Measurements from ENCODE around the gene CXCR1. TPM values are rescaled to one million over a fixed set of nuclear protein-coding genes. Genes with fewer than 3 reads are reported as not detected.

CXCR1 gene
- total RNA-seq, 1 donor from 2014 or later = not detected

DNA sequence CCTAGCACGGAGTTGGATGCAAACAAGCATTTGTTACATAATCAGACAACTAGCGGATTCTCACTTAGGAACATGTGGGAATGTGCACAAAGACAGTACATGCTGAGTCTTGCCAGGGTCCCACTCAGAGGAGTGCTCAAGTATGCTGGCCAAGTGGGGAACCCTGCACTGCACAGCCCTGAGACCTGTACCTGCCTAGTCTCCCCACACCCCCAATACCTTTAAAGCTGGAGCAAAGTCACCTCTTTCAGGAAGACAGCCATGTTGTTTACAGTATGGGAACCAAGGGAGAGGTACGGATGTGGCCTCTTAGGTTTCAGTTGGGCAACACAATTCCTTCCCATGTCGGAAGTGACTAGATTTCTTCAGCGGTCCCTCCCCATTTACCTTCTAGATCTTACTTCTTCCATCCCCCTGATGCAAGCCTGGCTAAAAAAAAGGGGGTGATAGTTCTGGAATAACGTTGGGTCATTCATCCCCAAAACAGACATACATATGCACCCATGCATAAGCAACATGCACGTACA lies 10.7 kb downstream of the CXCR1 start:
- TF ChIP-seq CTCF (IDR thresholded peaks at IDR 0.05; ENCODE audit: insufficient read depth, low read length, poor library complexity, severe bottlenecking) = no peak
- DNase-seq (ENCODE audit: low read depth) = no peak
- Histone ChIP-seq H3K4me3 (ENCODE audit: low read depth, low read length) (no peak overlapping the region), H3K36me3 (ENCODE audit: control insufficient read depth, insufficient read depth, low read length) (no peaks in the 10 kb centered on the region), H3K27me3 (ENCODE audit: control insufficient read depth, insufficient read depth, low read length) (peaks cover 2% of the 10 kb centered on the region)

DNA sequence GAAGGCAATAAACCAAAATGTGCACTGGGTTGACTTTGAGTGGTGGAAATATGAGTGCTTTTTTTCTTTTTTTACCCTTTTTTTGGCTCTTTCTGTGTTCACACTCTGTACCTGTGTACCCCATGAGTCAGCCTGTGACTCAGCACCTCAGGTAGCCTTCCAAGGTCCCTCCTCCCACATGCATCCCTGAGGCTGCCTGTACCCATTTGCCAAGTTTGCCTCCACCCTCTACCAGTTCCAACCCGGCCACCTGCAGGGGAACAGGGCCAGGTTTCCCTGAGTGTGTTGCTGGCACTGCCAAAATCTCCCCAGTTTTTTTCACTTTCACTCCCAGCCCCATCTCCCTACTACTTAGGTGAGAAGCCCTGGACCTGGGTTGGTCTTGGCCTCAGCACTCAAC lies 14.0 kb downstream of the CXCR1 start:
- Histone ChIP-seq H3K36me3 (ENCODE audit: control insufficient read depth, insufficient read depth, low read length) (no peaks in the 10 kb centered on the region), H3K4me3 (ENCODE audit: low read depth, low read length) (no peak overlapping the region), H3K27me3 (ENCODE audit: control insufficient read depth, insufficient read depth, low read length) (peaks cover 2% of the 10 kb centered on the region)
- no peak for DNase-seq (ENCODE audit: low read depth)
- no peak for TF ChIP-seq CTCF (IDR thresholded peaks at IDR 0.05; ENCODE audit: insufficient read depth, low read length, poor library complexity, severe bottlenecking)

GRCh38 chr2:218152172-218152571 lies 14.6 kb downstream of the CXCR1 start:
- Histone ChIP-seq H3K27me3 (ENCODE audit: control insufficient read depth, insufficient read depth, low read length) (peaks cover 2% of the 10 kb centered on the region), H3K4me3 (ENCODE audit: low read depth, low read length) (no peak overlapping the region), H3K36me3 (ENCODE audit: control insufficient read depth, insufficient read depth, low read length) (no peaks in the 10 kb centered on the region)
- TF ChIP-seq CTCF (IDR thresholded peaks at IDR 0.05; ENCODE audit: insufficient read depth, low read length, poor library complexity, severe bottlenecking) = no peak
- DNase-seq (ENCODE audit: low read depth) = no peak

DNA sequence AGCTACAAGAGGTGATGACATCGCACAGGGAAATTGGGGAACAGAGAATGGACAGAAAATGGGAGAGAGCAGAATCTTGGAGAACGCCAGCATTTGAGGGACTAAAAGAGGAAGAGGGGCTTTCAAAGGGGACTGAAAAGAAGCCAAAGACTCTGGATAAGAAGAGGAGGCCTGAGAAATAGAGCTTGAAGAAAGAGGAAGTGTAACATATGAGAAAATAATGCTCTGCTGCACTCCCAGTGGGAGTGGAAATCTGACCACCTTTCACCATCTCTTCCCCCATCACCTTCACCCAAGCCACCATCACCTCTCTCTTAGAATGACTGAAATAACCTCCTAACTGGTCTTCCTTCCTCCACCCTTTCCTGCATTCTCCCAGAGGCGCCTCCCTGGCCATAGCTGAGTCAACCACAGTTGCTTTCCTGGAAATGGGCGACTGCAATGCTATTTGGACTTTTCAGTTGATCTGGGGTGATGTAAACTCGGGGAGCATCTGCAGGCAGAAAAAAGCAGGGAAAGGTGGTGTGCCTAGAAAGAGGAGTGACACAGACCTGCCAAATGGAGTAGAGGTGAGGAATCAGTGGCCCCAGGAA lies 16.8 kb downstream of the CXCR1 start:
- no peak for DNase-seq (ENCODE audit: low read depth)
- TF ChIP-seq CTCF (IDR thresholded peaks at IDR 0.05; ENCODE audit: insufficient read depth, low read length, poor library complexity, severe bottlenecking) = no peak
- H3K4me3 ChIP-seq (ENCODE audit: low read depth, low read length) = no peak overlapping the region
- no peaks in the 10 kb centered on the region for H3K27me3 ChIP-seq (ENCODE audit: control insufficient read depth, insufficient read depth, low read length)
- no peaks in the 10 kb centered on the region for H3K36me3 ChIP-seq (ENCODE audit: control insufficient read depth, insufficient read depth, low read length)

- no peaks in the 10 kb centered on the region for H3K27me3 ChIP-seq (ENCODE audit: control insufficient read depth, insufficient read depth, low read length)
- H3K36me3 ChIP-seq (ENCODE audit: control insufficient read depth, insufficient read depth, low read length) = no peaks in the 10 kb centered on the region
- TF ChIP-seq CTCF (IDR thresholded peaks at IDR 0.05; ENCODE audit: insufficient read depth, low read length, poor library complexity, severe bottlenecking) = no peak
- H3K4me3 ChIP-seq (ENCODE audit: low read depth, low read length) = no peak overlapping the region
- no peak for DNase-seq (ENCODE audit: low read depth)
These were observed 17.7 kb downstream of the CXCR1 start for GRCh38 chr2:218149098-218149497.

DNA sequence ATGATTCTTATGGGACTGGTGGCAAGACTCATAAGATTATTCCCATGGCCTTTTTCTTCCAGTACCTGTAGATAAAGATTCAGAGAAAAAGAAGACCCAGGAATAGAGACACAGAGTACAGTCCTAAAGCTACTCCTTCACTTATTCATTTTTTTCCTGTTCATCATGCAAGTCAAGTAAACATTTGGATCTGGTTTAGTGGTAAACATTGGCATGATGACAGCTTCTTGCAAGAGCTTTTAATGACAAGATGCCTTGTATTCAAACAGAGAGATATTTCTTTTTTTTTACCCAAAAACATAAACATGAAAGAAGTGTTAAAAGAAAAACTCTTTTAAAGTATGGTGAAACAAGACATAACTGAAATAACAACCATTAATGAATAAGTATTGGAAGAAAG lies 20.7 kb downstream of the CXCR1 start:
- no peak for DNase-seq (ENCODE audit: low read depth)

More for the DNA sequence above, 20.7 kb downstream of the CXCR1 start:
- H3K27me3 ChIP-seq (ENCODE audit: control insufficient read depth, insufficient read depth, low read length) = peaks cover 3% of the 10 kb centered on the region
- H3K4me3 ChIP-seq (ENCODE audit: low read depth, low read length) = no peak overlapping the region
- H3K36me3 ChIP-seq (ENCODE audit: control insufficient read depth, insufficient read depth, low read length) = no peaks in the 10 kb centered on the region
- TF ChIP-seq CTCF (IDR thresholded peaks at IDR 0.05; ENCODE audit: insufficient read depth, low read length, poor library complexity, severe bottlenecking) = no peak

Measured in kidney epithelial cell (primary cell).